Measurements from ENCODE around the gene PREB.

Gene PREB

GRCh38 chr2:27134781-27135477, 493 bp upstream of the PREB start:
- Histone ChIP-seq H3K4me3 (replicated peaks; ENCODE audit: low read depth, low read length) (peak overlapping the region; percentile 49), H3K27me3 (replicated peaks; ENCODE audit: control insufficient read depth, insufficient read depth, low read length) (no peaks in the 10 kb centered on the region), H3K36me3 (ENCODE audit: control insufficient read depth, insufficient read depth, low read length) (peaks cover 23% of the 10 kb centered on the region)
- no peak for DNase-seq (ENCODE audit: extremely low read depth, insufficient read length)
- TF ChIP-seq CTCF (IDR thresholded peaks at IDR 0.05; ENCODE audit: insufficient read depth, low read length, poor library complexity, severe bottlenecking) = no peak

- Histone ChIP-seq H3K36me3 (ENCODE audit: control insufficient read depth, insufficient read depth, low read length) (peaks cover 29% of the 10 kb centered on the region), H3K4me3 (replicated peaks; ENCODE audit: low read depth, low read length) (peak overlapping the region; percentile 97), H3K27me3 (replicated peaks; ENCODE audit: control insufficient read depth, insufficient read depth, low read length) (no peaks in the 10 kb centered on the region)
- no peak for DNase-seq (ENCODE audit: extremely low read depth, insufficient read length)
- no peak for TF ChIP-seq CTCF (IDR thresholded peaks at IDR 0.05; ENCODE audit: insufficient read depth, low read length, poor library complexity, severe bottlenecking)
These were observed 1.1 kb downstream of the PREB start for GRCh38 chr2:27133195-27133875.

- no peak for DNase-seq (ENCODE audit: extremely low read depth, insufficient read length)
- Histone ChIP-seq H3K27me3 (replicated peaks; ENCODE audit: control insufficient read depth, insufficient read depth, low read length) (no peaks in the 10 kb centered on the region), H3K4me3 (replicated peaks; ENCODE audit: low read depth, low read length) (no peak overlapping the region), H3K36me3 (ENCODE audit: control insufficient read depth, insufficient read depth, low read length) (peaks cover 29% of the 10 kb centered on the region)
- TF ChIP-seq CTCF (IDR thresholded peaks at IDR 0.05; ENCODE audit: insufficient read depth, low read length, poor library complexity, severe bottlenecking) = no peak
These were observed 3.0 kb downstream of the PREB start for GRCh38 chr2:27131429-27131828.

- TF ChIP-seq CTCF (IDR thresholded peaks at IDR 0.05; ENCODE audit: insufficient read depth, low read length, poor library complexity, severe bottlenecking) = no peak
- H3K36me3 ChIP-seq (ENCODE audit: control insufficient read depth, insufficient read depth, low read length) = peaks cover 29% of the 10 kb centered on the region
- no peak for DNase-seq (ENCODE audit: extremely low read depth, insufficient read length)
These were observed 4.0 kb downstream of the PREB start for GRCh38 chr2:27130396-27130795.

GRCh38 chr2:27128668-27129571, 5.5 kb downstream of the PREB start:
- no peak for TF ChIP-seq CTCF (IDR thresholded peaks at IDR 0.05; ENCODE audit: insufficient read depth, low read length, poor library complexity, severe bottlenecking)
- no peak for DNase-seq (ENCODE audit: extremely low read depth, insufficient read length)
- peaks cover 29% of the 10 kb centered on the region for H3K36me3 ChIP-seq (ENCODE audit: control insufficient read depth, insufficient read depth, low read length)
- H3K4me3 ChIP-seq (replicated peaks; ENCODE audit: low read depth, low read length) = no peak overlapping the region
- no peaks in the 10 kb centered on the region for H3K27me3 ChIP-seq (replicated peaks; ENCODE audit: control insufficient read depth, insufficient read depth, low read length)

More at GRCh38 chr2:27130396-27130795, 4.0 kb downstream of the PREB start:
- H3K4me3 ChIP-seq (replicated peaks; ENCODE audit: low read depth, low read length) = no peak overlapping the region
- H3K27me3 ChIP-seq (replicated peaks; ENCODE audit: control insufficient read depth, insufficient read depth, low read length) = no peaks in the 10 kb centered on the region
